CD4-positive, alpha-beta T cell (primary cell): ENCODE results near the gene LAMA2. TPM values are rescaled to one million over a fixed set of nuclear protein-coding genes. Genes with fewer than 3 reads are reported as not detected.

ENCODE experiments used
- ATAC-seq: fragments of 200-7000 bp; cut with Tn5 transposase; one replicate; pipeline ENCODE4 v1.10.0; 2022; ENCODE audit warnings: mild to moderate bottlenecking; ENCODE audit not compliant: poor library complexity
- CTCF ChIA-PET: fragments of 350-600 bp; sonication (Branson Sonifier 250); formaldehyde crosslinking; loops from one replicate; lab custom pipeline; 2021; ENCODE audit warnings: antibody characterized with exemption, inconsistent platforms; lab: Charles Lee
- POLR2A ChIA-PET: fragments of 350-600 bp; sonication (Branson Sonifier 250); formaldehyde crosslinking; loops from one replicate; lab custom pipeline; 2021; ENCODE audit warnings: antibody characterized with exemption, inconsistent platforms; lab: Charles Lee
- DNase-seq, 14 experiments: peaks; one replicate each; pipeline ENCODE4 v3.0.0-alpha.2; 2013 to 2020; ENCODE audit warnings: mixed read lengths in 2 of 14
- H3K27ac ChIP-seq, 2 donors: one replicate each; pipeline versions ENCODE4 v1.5.1 to v1.7.0; 2013; ENCODE audit warnings: low read length in 2 of 2, low read depth in 1 of 2, mild to moderate bottlenecking in 1 of 2
- H3K27me3 ChIP-seq, 2 experiments: 1 replicate in 1 of 2; 2 replicates in 1 of 2; pipeline versions ENCODE4 v1.6.1 to v1.7.0; 2013; ENCODE audit warnings: low read length in 2 of 2, control low read depth in 1 of 2, mild to moderate bottlenecking in 1 of 2, moderate library complexity in 1 of 2; ENCODE audit not compliant: insufficient read depth in 2 of 2, control insufficient read depth in 1 of 2
- H3K36me3 ChIP-seq: one replicate; pipeline ENCODE4 v1.6.1; 2013; ENCODE audit warnings: low read length, control low read depth; ENCODE audit not compliant: insufficient read depth
- H3K4me1 ChIP-seq: one replicate; pipeline ENCODE4 v1.6.1; 2013; ENCODE audit warnings: low read length, control low read depth; ENCODE audit not compliant: insufficient read depth
- H3K4me3 ChIP-seq: one replicate; pipeline ENCODE4 v1.5.1; 2013; ENCODE audit warnings: mild to moderate bottlenecking, low read length, moderate library complexity
- H3K9me3 ChIP-seq, 2 experiments: 1 replicate in 1 of 2; 2 replicates in 1 of 2; pipeline versions ENCODE4 v1.6.1 to v1.7.0; 2013; ENCODE audit warnings: low read length in 2 of 2, mild to moderate bottlenecking in 2 of 2, control low read depth in 1 of 2, moderate library complexity in 1 of 2; ENCODE audit not compliant: control insufficient read depth in 1 of 2, insufficient read depth in 1 of 2
- H3K27ac Mint-ChIP-seq: one replicate; pipeline ENCODE4 v1.8.0; 2020; ENCODE audit warnings: mixed read lengths
- H3K27me3 Mint-ChIP-seq: one replicate; pipeline ENCODE4 v1.8.0; 2021; ENCODE audit warnings: mixed read lengths
- H3K36me3 Mint-ChIP-seq: one replicate; pipeline ENCODE4 v1.8.0; 2021; ENCODE audit warnings: low read depth, mixed read lengths
- H3K4me1 Mint-ChIP-seq: one replicate; pipeline ENCODE4 v1.8.0; 2021; ENCODE audit warnings: low read depth, mixed read lengths
- H3K4me3 Mint-ChIP-seq: one replicate; pipeline ENCODE4 v1.8.0; 2020; ENCODE audit warnings: mild to moderate bottlenecking, mixed read lengths
- H3K9me3 Mint-ChIP-seq: one replicate; pipeline ENCODE4 v1.8.0; 2020; ENCODE audit warnings: mixed read lengths
- CTCF ChIP-seq: fragments of 200-600 bp; IDR thresholded peaks from one replicate; pipeline ENCODE4 v1.8.0; 2022; ENCODE audit warnings: antibody characterized with exemption, mild to moderate bottlenecking
- intact Hi-C, 2 experiments: fragments of 100-400 bp; cut with DNase I in 1 of 2; cut with micrococcal nuclease in 1 of 2; formaldehyde crosslinking; loops; one replicate each; pipeline versions ENCODE4 v1.15.1 to v1.9.0; 2023 to 2025; cut with DNase I, micrococcal nuclease
- total RNA-seq, 174 experiments: library from RNA in 2 of 174; stranded (reverse) in 2 of 174; gene quantifications; one replicate each; pipeline ENCODE4 v1.2.3 and lab custom pipeline; 2021 to 2026

LAMA2 gene
- total RNA-seq, 2 experiments from 2014 or later: 0.05 to 0.06 TPM

- H3K36me3 Mint-ChIP-seq: no peaks in the 10 kb centered on the region
- intact Hi-C loops: loop anchor here in 1 of 2 experiments (2.0 kb wide), 2 partner anchors 433 to 441 kb away; no protein-coding TSS in a partner anchor
- TF ChIP-seq CTCF: no peak
- ChIA-PET POLR2A (interaction anchor here (0.7 to 1.1 kb wide), 4 partner anchors 11 to 535 kb away, joined by 3 to 4 read pairs (median 3); no protein-coding TSS in a partner anchor), CTCF (interaction anchor here (1.0 to 1.9 kb wide), 2 partner anchors 11 to 90 kb away, joined by 3 to 6 read pairs; no protein-coding TSS in a partner anchor)
- Histone ChIP-seq H3K4me3 (no peak overlapping the region), H3K27me3 (no peaks in the 10 kb centered on the region), H3K36me3 (no peaks in the 10 kb centered on the region), H3K4me1 (peaks cover 18% of the 10 kb centered on the region), H3K9me3 (no peaks in the 10 kb centered on the region), H3K27ac (no peak overlapping the region)
- no peaks in the 10 kb centered on the region for H3K27me3 Mint-ChIP-seq
- ATAC-seq: no peak
- H3K27ac Mint-ChIP-seq: no peak overlapping the region
- H3K9me3 Mint-ChIP-seq: no peaks in the 10 kb centered on the region
- no peak overlapping the region for H3K4me3 Mint-ChIP-seq
- H3K4me1 Mint-ChIP-seq: peaks cover 10% of the 10 kb centered on the region
- no peak for DNase-seq
These were observed 619.1 kb downstream of the LAMA2 start for GRCh38 chr6:129501740-129502660.

- intact Hi-C loops: no loop called here
- ChIA-PET CTCF (no interaction called here), POLR2A (interaction anchor here (0.6 kb wide), 1 partner anchor 9 kb away, joined by 3 read pairs; no protein-coding TSS in a partner anchor)
- DNase-seq: no peak
- ATAC-seq: no peak
- peaks cover 10% of the 10 kb centered on the region for H3K4me1 ChIP-seq
- no peak overlapping the region for H3K4me3 ChIP-seq
- H3K36me3 ChIP-seq: no peaks in the 10 kb centered on the region
- no peaks in the 10 kb centered on the region for H3K27me3 ChIP-seq
- Mint-ChIP-seq H3K36me3 (no peaks in the 10 kb centered on the region), H3K4me3 (no peak overlapping the region), H3K27me3 (no peaks in the 10 kb centered on the region), H3K9me3 (no peaks in the 10 kb centered on the region), H3K4me1 (peaks cover 1% of the 10 kb centered on the region), H3K27ac (no peak overlapping the region)
- H3K9me3 ChIP-seq: no peaks in the 10 kb centered on the region
- H3K27ac ChIP-seq: no peak overlapping the region
- TF ChIP-seq CTCF: no peak
These were observed 621.5 kb downstream of the LAMA2 start for GRCh38 chr6:129504456-129504855.

GRCh38 chr6:129507059-129507807, 624.3 kb downstream of the LAMA2 start:
- Histone ChIP-seq H3K27ac (no peak overlapping the region), H3K27me3 (no peaks in the 10 kb centered on the region), H3K9me3 (no peaks in the 10 kb centered on the region), H3K36me3 (no peaks in the 10 kb centered on the region), H3K4me3 (no peak overlapping the region), H3K4me1 (no peaks in the 10 kb centered on the region)
- no peak overlapping the region for H3K27ac Mint-ChIP-seq
- ChIA-PET CTCF (no interaction called here), POLR2A (no interaction called here)
- no peaks in the 10 kb centered on the region for H3K9me3 Mint-ChIP-seq
- no peak for ATAC-seq
- no peaks in the 10 kb centered on the region for H3K27me3 Mint-ChIP-seq
- H3K4me1 Mint-ChIP-seq: no peaks in the 10 kb centered on the region
- intact Hi-C loops: no loop called here
- no peaks in the 10 kb centered on the region for H3K36me3 Mint-ChIP-seq
- H3K4me3 Mint-ChIP-seq: no peak overlapping the region
- DNase-seq: no peak
- no peak for TF ChIP-seq CTCF
